NCI-H146 treated with DMSO at 0.1 percent for 48 hours (cell line): ENCODE measurements around the gene COL27A1.

Source experiments
- DNase-seq: peaks from one replicate; lab custom pipeline; 2025; ENCODE audit not compliant: unreplicated experiment; lab: John Stamatoyannopoulos, UW

The COL27A1 gene

GRCh38 chr9:114202849-114203248 is 47.5 kb downstream of the COL27A1 start:
- DNase-seq: no peak

- DNase-seq: no peak
Observed at GRCh38 chr9:114203410-114204140, 48.2 kb downstream of the COL27A1 start.

GRCh38 chr9:114204265-114204664 is 48.9 kb downstream of the COL27A1 start:
- DNase-seq: no peak

- DNase-seq: no peak
Observed at GRCh38 chr9:114205171-114206015, 50.1 kb downstream of the COL27A1 start.

- no peak for DNase-seq
Observed at GRCh38 chr9:114206221-114206789, 51.0 kb downstream of the COL27A1 start.

GRCh38 chr9:114207034-114207810 is 51.9 kb downstream of the COL27A1 start:
- DNase-seq: no peak

GRCh38 chr9:114207845-114208244 is 52.5 kb downstream of the COL27A1 start:
- no peak for DNase-seq

- DNase-seq: no peak
Observed at GRCh38 chr9:114209151-114209550, 53.8 kb downstream of the COL27A1 start.

GRCh38 chr9:114210136-114210535 is 54.8 kb downstream of the COL27A1 start:
- no peak for DNase-seq

- no peak for DNase-seq
Observed at GRCh38 chr9:114210691-114211276, 55.4 kb downstream of the COL27A1 start.

GRCh38 chr9:114212826-114213225 is 57.5 kb downstream of the COL27A1 start:
- no peak for DNase-seq

- no peak for DNase-seq
Observed at GRCh38 chr9:114213566-114213965, 58.2 kb downstream of the COL27A1 start.

- no peak for DNase-seq
Observed at GRCh38 chr9:114214181-114214580, 58.8 kb downstream of the COL27A1 start.

- DNase-seq: no peak
Observed at GRCh38 chr9:114214686-114215414, 59.5 kb downstream of the COL27A1 start.

GRCh38 chr9:114216081-114216480 is 60.7 kb downstream of the COL27A1 start:
- DNase-seq: no peak

GRCh38 chr9:114216976-114217375 is 61.6 kb downstream of the COL27A1 start:
- DNase-seq: no peak

- no peak for DNase-seq
Observed at GRCh38 chr9:114218264-114219120, 63.2 kb downstream of the COL27A1 start.

- no peak for DNase-seq
Observed at GRCh38 chr9:114220061-114220541, 64.8 kb downstream of the COL27A1 start.
